Hippocampal formation (tissue), 2 donors: ENCODE results near the gene INHBB.

Source experiments
- DNase-seq, 2 donors: peaks; one replicate each; lab custom pipeline; 2025; lab: John Stamatoyannopoulos, UW

Gene INHBB

GRCh38 chr2:120342446-120342845 is 3.5 kb upstream of the INHBB start:
- DNase-seq, result no peak

- no peak for DNase-seq
These were observed 2.9 kb upstream of the INHBB start for GRCh38 chr2:120343100-120343432.

GRCh38 chr2:120343433-120344105 is 2.4 kb upstream of the INHBB start:
- peak; percentile 60 to 70 for DNase-seq

- DNase-seq, result no peak
These were observed 1.5 kb upstream of the INHBB start for GRCh38 chr2:120344214-120344975.

GRCh38 chr2:120344976-120345581 is 857 bp upstream of the INHBB start:
- DNase-seq, result no peak

- DNase-seq, result no peak
These were observed 328 bp upstream of the INHBB start for GRCh38 chr2:120345608-120346007.

GRCh38 chr2:120346667-120347358 is 877 bp downstream of the INHBB start:
- no peak for DNase-seq

GRCh38 chr2:120347396-120348060 is 1.6 kb downstream of the INHBB start:
- DNase-seq, result no peak

- DNase-seq, result no peak
These were observed 2.3 kb downstream of the INHBB start for GRCh38 chr2:120348134-120348736.

- DNase-seq, result no peak
These were observed 3.0 kb downstream of the INHBB start for GRCh38 chr2:120348737-120349439.

GRCh38 chr2:120349440-120349921 is 3.5 kb downstream of the INHBB start:
- no peak for DNase-seq

- no peak for DNase-seq
These were observed 4.1 kb downstream of the INHBB start for GRCh38 chr2:120350080-120350479.

GRCh38 chr2:120350801-120351320 is 4.9 kb downstream of the INHBB start:
- DNase-seq, result no peak

GRCh38 chr2:120352696-120353590 is 7.0 kb downstream of the INHBB start:
- no peak for DNase-seq

GRCh38 chr2:120353591-120353898 is 7.6 kb downstream of the INHBB start:
- DNase-seq, result no peak

- DNase-seq, result no peak
These were observed 8.0 kb downstream of the INHBB start for GRCh38 chr2:120353931-120354330.

GRCh38 chr2:120354467-120354866 is 8.5 kb downstream of the INHBB start:
- no peak for DNase-seq

- DNase-seq, result no peak
These were observed 9.2 kb downstream of the INHBB start for GRCh38 chr2:120354935-120355779.

- no peak for DNase-seq
These were observed 9.9 kb downstream of the INHBB start for GRCh38 chr2:120355780-120356266.
